ENCODE data around the gene WNK1. TPM values are rescaled to one million over a fixed set of nuclear protein-coding genes. Genes with fewer than 3 reads are reported as not detected.

The WNK1 gene
- polyA plus RNA-seq, 1 experiment, result 38.0 TPM

- Histone ChIP-seq H3K27me3 (ENCODE audit: control insufficient read depth, insufficient read depth, low read length) (no peaks in the 10 kb centered on the region), H3K27ac (ENCODE audit: low read depth, low read length) (no peak overlapping the region), H3K4me3 (ENCODE audit: low read depth, low read length) (no peak overlapping the region), H3K9me3 (ENCODE audit: control insufficient read depth, insufficient read depth, low read length) (no peaks in the 10 kb centered on the region)
- POLR2A ChIA-PET, result no interaction called here
- no peak for DNase-seq (ENCODE audit: low read depth, low spot score)
- TF ChIP-seq, protein P1, sequence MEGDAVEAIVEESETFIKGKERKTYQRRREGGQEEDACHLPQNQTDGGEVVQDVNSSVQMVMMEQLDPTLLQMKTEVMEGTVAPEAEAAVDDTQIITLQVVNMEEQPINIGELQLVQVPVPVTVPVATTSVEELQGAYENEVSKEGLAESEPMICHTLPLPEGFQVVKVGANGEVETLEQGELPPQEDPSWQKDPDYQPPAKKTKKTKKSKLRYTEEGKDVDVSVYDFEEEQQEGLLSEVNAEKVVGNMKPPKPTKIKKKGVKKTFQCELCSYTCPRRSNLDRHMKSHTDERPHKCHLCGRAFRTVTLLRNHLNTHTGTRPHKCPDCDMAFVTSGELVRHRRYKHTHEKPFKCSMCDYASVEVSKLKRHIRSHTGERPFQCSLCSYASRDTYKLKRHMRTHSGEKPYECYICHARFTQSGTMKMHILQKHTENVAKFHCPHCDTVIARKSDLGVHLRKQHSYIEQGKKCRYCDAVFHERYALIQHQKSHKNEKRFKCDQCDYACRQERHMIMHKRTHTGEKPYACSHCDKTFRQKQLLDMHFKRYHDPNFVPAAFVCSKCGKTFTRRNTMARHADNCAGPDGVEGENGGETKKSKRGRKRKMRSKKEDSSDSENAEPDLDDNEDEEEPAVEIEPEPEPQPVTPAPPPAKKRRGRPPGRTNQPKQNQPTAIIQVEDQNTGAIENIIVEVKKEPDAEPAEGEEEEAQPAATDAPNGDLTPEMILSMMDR (IDR thresholded peaks at IDR 0.05; ENCODE audit: low read depth, low read length), result no peak
- CTCF ChIA-PET, result interaction anchor here (0.6 to 4.3 kb wide), 4 partner anchors 15 to 765 kb away, joined by 3 to 26 read pairs (median 11); no protein-coding TSS in a partner anchor
Measured at GRCh38 chr12:817941-818600, 65.7 kb downstream of the WNK1 start.

DNA sequence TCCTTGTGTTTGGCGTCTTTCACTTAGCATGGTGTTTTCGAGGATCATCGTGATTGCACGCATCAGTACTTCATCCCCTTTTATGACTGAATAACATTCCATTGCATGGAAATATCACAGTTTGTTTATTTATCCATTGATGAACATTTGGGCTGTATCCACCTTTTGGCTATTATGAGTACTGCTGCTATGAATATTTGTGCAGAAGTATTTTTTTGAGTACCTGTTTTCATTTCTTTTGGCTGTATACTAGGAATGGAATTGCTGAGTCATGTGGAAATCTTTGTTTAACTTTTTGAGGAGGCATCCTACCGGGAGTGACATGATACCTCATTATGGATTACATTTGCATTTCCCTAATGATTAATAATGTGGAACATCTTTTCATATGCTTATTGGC is 66.4 kb downstream of the WNK1 start:
- H3K4me3 ChIP-seq (ENCODE audit: low read depth, low read length), result no peak overlapping the region
- ChIA-PET CTCF (interaction anchor here (4.3 kb wide), 1 partner anchor 274 kb away, joined by 26 read pairs; no protein-coding TSS in a partner anchor), POLR2A (no interaction called here)
- DNase-seq (ENCODE audit: low read depth, low spot score), result no peak
- H3K9me3 ChIP-seq (ENCODE audit: control insufficient read depth, insufficient read depth, low read length), result no peaks in the 10 kb centered on the region
- no peaks in the 10 kb centered on the region for H3K27me3 ChIP-seq (ENCODE audit: control insufficient read depth, insufficient read depth, low read length)
- TF ChIP-seq, protein P1 (IDR thresholded peaks at IDR 0.05; ENCODE audit: low read depth, low read length), result no peak
- H3K27ac ChIP-seq (ENCODE audit: low read depth, low read length), result no peak overlapping the region

DNA sequence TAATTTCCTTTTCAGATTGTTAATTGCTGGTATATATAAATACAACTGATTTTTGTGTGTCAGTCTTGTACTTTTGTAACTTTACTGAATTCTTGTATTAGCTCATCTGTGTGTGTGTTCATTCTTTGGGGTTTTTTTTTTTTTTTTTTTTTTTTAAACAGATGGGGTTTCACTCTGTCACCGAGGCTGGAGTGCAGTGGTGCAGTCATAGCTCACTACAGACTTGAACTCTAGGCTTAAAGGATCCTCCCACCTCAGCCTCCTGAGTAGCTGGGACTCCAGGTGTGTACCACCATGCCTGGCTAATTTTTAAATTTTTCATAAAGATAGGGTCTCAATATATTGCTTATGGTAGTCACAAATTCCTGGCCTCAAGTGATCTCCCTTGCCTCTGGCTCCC is 68.0 kb downstream of the WNK1 start:
- DNase-seq (ENCODE audit: low read depth, low spot score), result no peak
- no peak overlapping the region for H3K4me3 ChIP-seq (ENCODE audit: low read depth, low read length)
- no peaks in the 10 kb centered on the region for H3K9me3 ChIP-seq (ENCODE audit: control insufficient read depth, insufficient read depth, low read length)
- ChIA-PET CTCF (interaction anchor here (0.7 kb wide), 2 partner anchors 15 to 41 kb away, joined by 3 to 5 read pairs; no protein-coding TSS in a partner anchor), POLR2A (no interaction called here)
- H3K27me3 ChIP-seq (ENCODE audit: control insufficient read depth, insufficient read depth, low read length), result no peaks in the 10 kb centered on the region
- H3K27ac ChIP-seq (ENCODE audit: low read depth, low read length), result no peak overlapping the region
- TF ChIP-seq, protein P1 (IDR thresholded peaks at IDR 0.05; ENCODE audit: low read depth, low read length), result no peak

DNA sequence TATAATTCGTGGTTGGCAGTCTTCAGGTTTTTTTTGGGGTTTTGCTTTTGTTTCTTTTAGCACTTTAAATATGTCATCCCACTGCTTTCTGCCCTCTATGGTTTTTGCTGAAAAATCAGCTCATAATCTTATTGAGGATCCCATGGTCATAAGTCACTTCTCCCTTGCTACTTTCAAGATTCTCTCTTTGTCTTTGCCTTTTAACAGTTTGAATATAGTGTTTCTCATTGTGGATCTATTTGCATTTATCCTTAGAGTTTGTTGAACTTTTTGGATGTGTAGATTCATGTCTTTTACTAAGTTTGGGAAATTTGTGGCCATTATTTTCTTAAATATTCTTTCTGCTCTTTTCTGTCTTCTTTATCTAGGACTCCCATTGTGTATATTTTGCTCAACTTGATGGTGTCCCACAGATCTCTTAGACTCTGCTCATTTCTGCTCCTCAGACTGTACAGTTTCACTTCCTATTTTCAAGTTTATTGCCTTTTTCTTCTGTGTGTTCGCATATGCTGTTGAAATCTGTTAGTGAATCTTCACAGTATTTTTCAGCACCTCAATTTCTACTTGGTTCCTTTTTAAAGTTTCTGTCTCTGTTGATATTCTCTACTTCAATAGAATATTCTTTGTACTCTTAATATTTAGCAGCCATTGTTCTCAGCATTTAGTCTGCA is 70.8 kb downstream of the WNK1 start:
- no peaks in the 10 kb centered on the region for H3K9me3 ChIP-seq (ENCODE audit: control insufficient read depth, insufficient read depth, low read length)
- no peak for DNase-seq (ENCODE audit: low read depth, low spot score)
- CTCF ChIA-PET, result interaction anchor here (2.7 kb wide), 1 partner anchor 9 kb away, joined by 11 read pairs; no protein-coding TSS in a partner anchor
- no peaks in the 10 kb centered on the region for H3K27me3 ChIP-seq (ENCODE audit: control insufficient read depth, insufficient read depth, low read length)
- no peak overlapping the region for H3K4me3 ChIP-seq (ENCODE audit: low read depth, low read length)
- POLR2A ChIA-PET, result no interaction called here
- TF ChIP-seq, protein P1 (IDR thresholded peaks at IDR 0.05; ENCODE audit: low read depth, low read length), result no peak
- H3K27ac ChIP-seq (ENCODE audit: low read depth, low read length), result no peak overlapping the region

DNA sequence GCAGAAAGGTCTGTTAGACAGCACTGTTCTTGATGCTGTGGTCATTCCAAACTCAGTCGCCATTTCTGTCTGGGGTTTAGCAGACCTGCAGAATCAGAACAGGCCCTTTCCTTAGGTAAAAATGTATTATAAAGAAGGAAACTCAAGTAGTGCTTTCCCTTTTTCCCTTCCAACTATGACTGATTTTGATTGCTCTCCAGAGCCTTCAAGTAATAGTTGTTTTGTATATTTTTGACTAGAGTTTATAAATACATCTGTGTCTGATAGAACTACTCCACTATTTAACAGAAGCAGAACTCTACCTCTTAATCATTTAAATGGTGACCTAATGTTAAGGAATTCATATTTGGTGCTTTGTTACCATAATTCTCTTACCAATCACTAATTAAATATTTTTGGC is 74.0 kb downstream of the WNK1 start:
- H3K27me3 ChIP-seq (ENCODE audit: control insufficient read depth, insufficient read depth, low read length), result no peaks in the 10 kb centered on the region
- CTCF ChIA-PET, result interaction anchor here (1.2 kb wide), 1 partner anchor 10 kb away, joined by 8 read pairs; no protein-coding TSS in a partner anchor
- no peak overlapping the region for H3K27ac ChIP-seq (ENCODE audit: low read depth, low read length)
- H3K9me3 ChIP-seq (ENCODE audit: control insufficient read depth, insufficient read depth, low read length), result no peaks in the 10 kb centered on the region
- DNase-seq (ENCODE audit: low read depth, low spot score), result no peak
- TF ChIP-seq, protein P1 (IDR thresholded peaks at IDR 0.05; ENCODE audit: low read depth, low read length), result no peak
- POLR2A ChIA-PET, result no interaction called here
- H3K4me3 ChIP-seq (ENCODE audit: low read depth, low read length), result no peak overlapping the region
